A549 (cell line): ENCODE data around the gene TINAG. TPM values are rescaled to one million over a fixed set of nuclear protein-coding genes. Genes with fewer than 3 reads are reported as not detected.
"Not testable (repeated sequence)": the region's sequence is repeated elsewhere in the genome, so short reads cannot be mapped to it uniquely, and the experiment has no call there.

Source experiments
- ATAC-seq, 2 experiments: fragments of 200-7000 bp in 1 of 2; fragments of >200 bp in 1 of 2; cut with Nextera tagmentation in 1 of 2; cut with Tn5 transposase in 1 of 2; 3 replicates each; pipeline versions ENCODE4 v1.8.0 to v1.9.1; 2018 to 2020; ENCODE audit warnings: mild to moderate bottlenecking in 1 of 2, moderate library complexity in 1 of 2
- CTCF ChIA-PET: fragments of 300-600 bp; sonication (Branson Sonifier 250); formaldehyde crosslinking; extraction: SDS; loops from one replicate; lab custom pipeline; 2021; ENCODE audit warnings: antibody characterized with exemption, inconsistent platforms; lab: Yijun Ruan, JAX
- POLR2A ChIA-PET: fragments of 350-600 bp; formaldehyde crosslinking; extraction: SDS; loops from one replicate; lab custom pipeline; 2021; ENCODE audit warnings: antibody characterized with exemption, inconsistent platforms; lab: Yijun Ruan, JAX
- DNase-seq, 2 experiments: peaks; one replicate each; pipeline versions ENCODE4 v3.0.0 to v3.0.0-alpha.2; 2011 to 2016; ENCODE audit warnings: low read depth in 1 of 2, low spot score in 1 of 2
- FAIRE-seq: peaks from 2 replicates; lab custom pipeline; 2011; peaks lifted over from hg19 to GRCh38; lab: Jason Lieb, UNC
- H3K27ac ChIP-seq, 2 experiments: fragments of >200 bp; sonication (Bioruptor Twin); formaldehyde crosslinking; 3 replicates each; pipeline ENCODE4 v1.5.1; 2016 to 2017
- H3K4me1 ChIP-seq: fragments of >200 bp; sonication (Bioruptor Twin); formaldehyde crosslinking; 3 replicates; pipeline ENCODE4 v1.6.1; 2016
- H3K4me2 ChIP-seq: fragments of >200 bp; sonication (Bioruptor Twin); formaldehyde crosslinking; 3 replicates; pipeline ENCODE4 v1.6.1; 2016
- H3K4me3 ChIP-seq: fragments of >200 bp; sonication (Bioruptor Twin); formaldehyde crosslinking; 3 replicates; pipeline ENCODE4 v1.5.1; 2016
- H3K9me3 ChIP-seq: fragments of >200 bp; sonication (Bioruptor Twin); formaldehyde crosslinking; 3 replicates; pipeline ENCODE4 v1.6.1; 2016
- ATOH8 ChIP-seq: fragments of 250-450 bp; sonication (Bioruptor Pico); IDR thresholded peaks from 2 replicates; pipeline ENCODE4 v1.5.0; 2020; ENCODE audit warnings: low read depth, mild to moderate bottlenecking, moderate library complexity
- BCL3 ChIP-seq: fragments of >200 bp; sonication (Bioruptor Twin); formaldehyde crosslinking; IDR thresholded peaks from 3 replicates; pipeline ENCODE4 v1.6.1; 2016
- CEBPB ChIP-seq, 2 experiments: fragments of >200 bp in 1 of 2; sonication (Bioruptor Twin) in 1 of 2; formaldehyde crosslinking in 1 of 2; IDR thresholded peaks; 2 replicates each; pipeline ENCODE4 v1.6.1; 2012 to 2016
- CHD2 ChIP-seq: fragments of 150-350 bp; IDR thresholded peaks from 2 replicates; pipeline ENCODE4 v1.6.1; 2014; ENCODE audit warnings: low read length; ENCODE audit not compliant: partially characterized antibody
- CHD4 ChIP-seq: fragments of 200-600 bp; sonication (generic); IDR thresholded peaks from 2 replicates; pipeline ENCODE4 v1.6.1; 2016; ENCODE audit warnings: antibody characterized with exemption, mild to moderate bottlenecking, borderline replicate concordance
- CTCF ChIP-seq: fragments of >200 bp; sonication (Bioruptor Twin); formaldehyde crosslinking; IDR thresholded peaks from 3 replicates; pipeline ENCODE4 v1.5.1; 2016
- EHMT2 ChIP-seq: fragments of 200-600 bp; sonication (generic); IDR thresholded peaks from 2 replicates; pipeline ENCODE4 v1.6.1; 2016; ENCODE audit warnings: antibody characterized with exemption, low read depth, mild to moderate bottlenecking, moderate library complexity
- GATA3 ChIP-seq: IDR thresholded peaks from 2 replicates; pipeline ENCODE4 v1.6.1; 2012; ENCODE audit warnings: borderline replicate concordance
- HDAC2 ChIP-seq: fragments of 200-600 bp; sonication (generic); IDR thresholded peaks from 2 replicates; pipeline ENCODE4 v1.6.1; 2016
- HOXA7 ChIP-seq: fragments of 250-450 bp; sonication (Bioruptor Pico); IDR thresholded peaks from 2 replicates; pipeline ENCODE4 v1.5.0; 2020; ENCODE audit warnings: mild to moderate bottlenecking, moderate library complexity
- JUN ChIP-seq, 2 experiments: fragments of >200 bp; sonication (Bioruptor Twin); formaldehyde crosslinking; IDR thresholded peaks; 2 replicates in 1 of 2; 3 replicates in 1 of 2; pipeline ENCODE4 v1.6.1; 2016 to 2017
- KDM1A ChIP-seq: fragments of 200-600 bp; sonication (generic); IDR thresholded peaks from 2 replicates; pipeline ENCODE4 v1.6.1; 2016; ENCODE audit warnings: low read depth, mild to moderate bottlenecking
- KDM5A ChIP-seq: fragments of 200-600 bp; sonication (generic); IDR thresholded peaks from 2 replicates; pipeline ENCODE4 v1.6.1; 2016; ENCODE audit warnings: antibody characterized with exemption, mild to moderate bottlenecking
- MAZ ChIP-seq: fragments of 150-350 bp; IDR thresholded peaks from 2 replicates; pipeline ENCODE4 v1.6.1; 2014; ENCODE audit warnings: antibody characterized with exemption, low read depth, low read length, borderline replicate concordance
- MYC ChIP-seq: IDR thresholded peaks from 2 replicates; pipeline ENCODE4 v1.6.1; 2012; ENCODE audit warnings: mild to moderate bottlenecking, inconsistent platforms, low read length, improper control_type of control experiment, borderline replicate concordance
- NFE2L2 ChIP-seq: fragments of 150-350 bp; conservative IDR thresholded peaks from 2 replicates; pipeline ENCODE4 v1.6.1; 2014; ENCODE audit warnings: low read length
- PBX3 ChIP-seq: IDR thresholded peaks from 2 replicates; pipeline ENCODE4 v1.6.1; 2012
- PHF8 ChIP-seq: fragments of 200-600 bp; sonication (generic); IDR thresholded peaks from 2 replicates; pipeline ENCODE4 v1.6.1; 2016; ENCODE audit warnings: low read depth, mild to moderate bottlenecking, antibody characterized with exemption, moderate library complexity, borderline replicate concordance
- RAD21 ChIP-seq, 2 experiments: fragments of >200 bp in 1 of 2; sonication (Bioruptor Twin) in 1 of 2; formaldehyde crosslinking in 1 of 2; IDR thresholded peaks in 1 of 2; conservative IDR thresholded peaks in 1 of 2; 2 replicates in 1 of 2; 3 replicates in 1 of 2; pipeline ENCODE4 v1.6.1; 2012 to 2018; ENCODE audit warnings: inconsistent platforms in 1 of 2
- RARB ChIP-seq: fragments of 250-450 bp; sonication (Bioruptor Pico); IDR thresholded peaks from 2 replicates; pipeline ENCODE4 v1.8.0; 2021; ENCODE audit warnings: mild to moderate bottlenecking, moderate library complexity
- RCOR1 ChIP-seq: fragments of 150-350 bp; IDR thresholded peaks from 2 replicates; pipeline ENCODE4 v1.6.1; 2014; ENCODE audit warnings: antibody characterized with exemption, low read length, low read depth
- SMC3 ChIP-seq: fragments of >200 bp; sonication (Bioruptor Twin); formaldehyde crosslinking; IDR thresholded peaks from 3 replicates; pipeline ENCODE4 v1.6.1; 2018; ENCODE audit warnings: inconsistent platforms
- SREBF2 ChIP-seq: fragments of 450-650 bp; IDR thresholded peaks from 2 replicates; pipeline ENCODE4 v1.6.1; 2014; ENCODE audit warnings: mild to moderate bottlenecking, moderate library complexity
- TFCP2L1 ChIP-seq: fragments of 250-450 bp; sonication (Bioruptor Pico); IDR thresholded peaks from 2 replicates; pipeline ENCODE4 v1.5.0; 2021; ENCODE audit warnings: mild to moderate bottlenecking
- ZNF302 ChIP-seq: fragments of 250-450 bp; sonication (Bioruptor Pico); IDR thresholded peaks from 2 replicates; pipeline ENCODE4 v1.9.0; 2021; ENCODE audit warnings: inconsistent platforms, mild to moderate bottlenecking, moderate library complexity
- ZSCAN20 ChIP-seq: fragments of 250-450 bp; sonication (Bioruptor Pico); IDR thresholded peaks from 2 replicates; pipeline ENCODE4 v1.8.0; 2022; ENCODE audit warnings: mild to moderate bottlenecking, moderate library complexity
- WGBS: methylation state at CpG from one replicate; pipeline ENCODE4 v1.1.6; 2017; ENCODE audit errors: missing lambda C conversion rate; 5-methylcytosine and 5-hydroxymethylcytosine counted together
- polyA plus RNA-seq, 4 experiments: library from polyadenylated mRNA; depleted of rRNA in 3 of 4; stranded (reverse); fragments of >200 nt; fragmentation: RNase III in 1 of 4; extraction: RNeasy Plus Mini Kit Qiagen cat#74134 plus additional on column Dnase treatment in 1 of 4; gene quantifications; 2 replicates in 3 of 4; 3 replicates in 1 of 4; pipeline ENCODE4 v1.2.3, GENCODE V29; 2011 to 2017
- TF ChIP-seq, protein P1 (sequence below): fragments of >200 bp; sonication (Bioruptor Twin); formaldehyde crosslinking; IDR thresholded peaks from 2 replicates; pipeline ENCODE4 v1.6.1; 2016
- TF ChIP-seq, protein P2 (sequence below): fragments of 150-350 bp; IDR thresholded peaks from 2 replicates; pipeline ENCODE4 v1.6.1; 2014; ENCODE audit warnings: low read depth, mild to moderate bottlenecking, low read length

Gene TINAG
- polyA plus RNA-seq, 2 of the 4 experiments (the other 2 are of a cell fraction): 0.04 to 0.48 TPM

- FAIRE-seq: no peak
- no peak for TF ChIP-seq MAZ
- no peak for TF ChIP-seq CTCF
- TF ChIP-seq SMC3: no peak
- TF ChIP-seq CHD4: no peak
- TF ChIP-seq ZSCAN20 (CRISPR knock-in tag): no peak
- TF ChIP-seq MYC: no peak
- no peak for TF ChIP-seq SREBF2
- TF ChIP-seq CEBPB (IDR thresholded peaks at IDR 0.05): no peak
- TF ChIP-seq ATOH8: no peak
- TF ChIP-seq GATA3: no peak
- no peak for TF ChIP-seq TFCP2L1 (CRISPR knock-in tag)
- TF ChIP-seq, all 56 proteins: peak for 0
- no peak for ATAC-seq
- 79% methylated on average over 1 of the region's 1 CpG for WGBS
- no peak overlapping the region for H3K27ac ChIP-seq
- ChIA-PET CTCF (no interaction called here), POLR2A (no interaction called here)
- H3K4me2 ChIP-seq: no peak overlapping the region
- no peaks in the 10 kb centered on the region for H3K9me3 ChIP-seq
- no peaks in the 10 kb centered on the region for H3K4me1 ChIP-seq
- H3K4me3 ChIP-seq: no peak overlapping the region
- DNase-seq: no peak
Observed at GRCh38 chr6:54320871-54321270, 12.6 kb downstream of the TINAG start.

DNA sequence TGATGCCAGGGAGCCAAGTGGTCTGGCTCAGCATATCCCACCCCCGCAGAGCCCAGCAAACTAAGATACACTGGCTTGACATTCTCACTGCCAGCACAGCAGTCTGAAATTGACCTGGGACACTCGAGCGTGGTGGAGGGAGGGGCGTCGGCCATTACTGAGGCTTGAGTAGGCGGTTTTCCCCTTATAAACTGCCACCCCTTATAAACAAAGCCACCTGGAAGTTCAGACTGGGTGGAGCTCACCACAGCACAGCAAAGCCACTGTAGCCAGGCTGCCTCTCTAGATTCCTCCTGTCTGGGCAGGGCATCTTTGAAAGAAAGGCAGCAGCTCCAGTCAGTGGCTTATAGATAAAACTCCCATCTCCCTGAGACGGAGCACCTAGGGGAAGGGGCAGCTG lies 19.4 kb downstream of the TINAG start:
- FAIRE-seq (no peak), DNase-seq (no peak), ATAC-seq (no peak)
- Histone ChIP-seq H3K4me3 (no peak overlapping the region), H3K27ac (no peak overlapping the region), H3K4me1 (no peaks in the 10 kb centered on the region), H3K4me2 (no peak overlapping the region), H3K9me3 (no peaks in the 10 kb centered on the region)
- TF ChIP-seq, protein P1, sequence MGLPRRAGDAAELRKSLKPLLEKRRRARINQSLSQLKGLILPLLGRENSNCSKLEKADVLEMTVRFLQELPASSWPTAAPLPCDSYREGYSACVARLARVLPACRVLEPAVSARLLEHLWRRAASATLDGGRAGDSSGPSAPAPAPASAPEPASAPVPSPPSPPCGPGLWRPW: no peak
- TF ChIP-seq PHF8: no peak
- TF ChIP-seq ZNF302 (CRISPR knock-in tag): no peak
- TF ChIP-seq KDM5A: no peak
- no peak for TF ChIP-seq NFE2L2
- no peak for TF ChIP-seq SMC3
- no peak for TF ChIP-seq BCL3
- TF ChIP-seq JUN (IDR thresholded peaks at IDR 0.05): no peak
- TF ChIP-seq PBX3: no peak
- no peak for TF ChIP-seq CHD2
- no peak for TF ChIP-seq HOXA7 (CRISPR knock-in tag)
- TF ChIP-seq, protein P2, sequence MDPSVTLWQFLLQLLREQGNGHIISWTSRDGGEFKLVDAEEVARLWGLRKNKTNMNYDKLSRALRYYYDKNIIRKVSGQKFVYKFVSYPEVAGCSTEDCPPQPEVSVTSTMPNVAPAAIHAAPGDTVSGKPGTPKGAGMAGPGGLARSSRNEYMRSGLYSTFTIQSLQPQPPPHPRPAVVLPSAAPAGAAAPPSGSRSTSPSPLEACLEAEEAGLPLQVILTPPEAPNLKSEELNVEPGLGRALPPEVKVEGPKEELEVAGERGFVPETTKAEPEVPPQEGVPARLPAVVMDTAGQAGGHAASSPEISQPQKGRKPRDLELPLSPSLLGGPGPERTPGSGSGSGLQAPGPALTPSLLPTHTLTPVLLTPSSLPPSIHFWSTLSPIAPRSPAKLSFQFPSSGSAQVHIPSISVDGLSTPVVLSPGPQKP: no peak
- TF ChIP-seq RARB: no peak
- no peak for TF ChIP-seq EHMT2
- no peak for TF ChIP-seq RCOR1
- TF ChIP-seq HDAC2: no peak
- TF ChIP-seq RAD21 (conservative IDR thresholded peaks at IDR 0.05 in 1 of 2, IDR thresholded peaks at IDR 0.05 in 1 of 2): no peak
- no peak for TF ChIP-seq MYC
- no peak for TF ChIP-seq CEBPB (IDR thresholded peaks at IDR 0.05)
- no peak for TF ChIP-seq KDM1A
- POLR2A ChIA-PET: no interaction called here
- CTCF ChIA-PET: no interaction called here
- WGBS: 65% methylated on average over 6 of the region's 7 CpGs

DNA sequence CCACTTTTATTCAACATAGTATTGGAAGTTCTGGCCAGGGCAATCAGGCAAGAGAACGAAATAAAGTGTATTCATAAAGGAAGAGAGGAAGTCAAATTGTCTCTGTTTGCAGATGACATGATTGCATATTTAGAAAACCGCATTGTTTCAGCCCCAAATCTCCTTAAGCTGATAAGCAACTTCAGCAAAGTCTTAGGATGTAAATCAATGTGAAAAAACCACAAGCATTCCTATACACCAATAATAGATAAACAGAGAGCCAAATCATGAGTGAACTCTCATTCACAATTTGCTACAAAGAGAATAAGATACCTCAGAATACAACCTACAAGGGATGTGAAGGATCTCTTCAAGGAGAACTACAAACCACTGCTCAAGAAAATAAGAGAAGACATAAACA lies 23.3 kb downstream of the TINAG start:
- ATAC-seq, DNase-seq, H3K27ac ChIP-seq, H3K4me3 ChIP-seq, H3K9me3 ChIP-seq, FAIRE-seq, POLR2A ChIA-PET, H3K4me2 ChIP-seq: not testable (repeated sequence)
- H3K4me1 ChIP-seq: peaks cover 13% of the 10 kb centered on the region
- CTCF ChIA-PET: interaction anchor here (0.6 kb wide), 1 partner anchor 9 kb away, joined by 3 read pairs; no protein-coding TSS in a partner anchor
- WGBS: 37% methylated on average over 2 of the region's 2 CpGs
